Mesothelial cell of epicardium (in vitro differentiated cells): ENCODE measurements around the gene ASIC4. TPM values are rescaled to one million over a fixed set of nuclear protein-coding genes. Genes with fewer than 3 reads are reported as not detected.
A peak's percentile ranks its signal among the peaks of the same experiment; 100 is the strongest.

Experiments used
- DNase-seq, 2 experiments: peaks; one replicate each; pipeline ENCODE4 v3.0.0; 2021; ENCODE audit warnings: low spot score in 2 of 2; ENCODE audit not compliant: unreplicated experiment in 2 of 2
- H3K27ac Mint-ChIP-seq: 2 replicates; pipeline ENCODE4 v1.8.0; 2021; ENCODE audit warnings: mixed read lengths
- H3K27me3 Mint-ChIP-seq: 2 replicates; pipeline ENCODE4 v1.8.0; 2021; ENCODE audit warnings: low read depth, mixed read lengths
- H3K36me3 Mint-ChIP-seq: 2 replicates; pipeline ENCODE4 v1.8.0; 2021; ENCODE audit warnings: mixed read lengths
- H3K4me1 Mint-ChIP-seq: 2 replicates; pipeline ENCODE4 v1.8.0; 2021; ENCODE audit warnings: mixed read lengths
- H3K4me3 Mint-ChIP-seq: 2 replicates; pipeline ENCODE4 v1.8.0; 2021; ENCODE audit warnings: mild to moderate bottlenecking, moderate library complexity, mixed read lengths
- H3K9me3 Mint-ChIP-seq: 2 replicates; pipeline ENCODE4 v1.8.0; 2021; ENCODE audit warnings: mixed read lengths
- CTCF ChIP-seq: fragments of 200-600 bp; sonication (generic); IDR thresholded peaks from one replicate; pipeline ENCODE4 v1.5.0; 2021; ENCODE audit warnings: antibody characterized with exemption; ENCODE audit not compliant: unreplicated experiment
- total RNA-seq: library from RNA; stranded (reverse); gene quantifications from 3 replicates; pipeline ENCODE4 v1.2.1, GENCODE V29; 2021

Gene ASIC4
- total RNA-seq, 1 donor from 2014 or later: 0.98 TPM

DNA sequence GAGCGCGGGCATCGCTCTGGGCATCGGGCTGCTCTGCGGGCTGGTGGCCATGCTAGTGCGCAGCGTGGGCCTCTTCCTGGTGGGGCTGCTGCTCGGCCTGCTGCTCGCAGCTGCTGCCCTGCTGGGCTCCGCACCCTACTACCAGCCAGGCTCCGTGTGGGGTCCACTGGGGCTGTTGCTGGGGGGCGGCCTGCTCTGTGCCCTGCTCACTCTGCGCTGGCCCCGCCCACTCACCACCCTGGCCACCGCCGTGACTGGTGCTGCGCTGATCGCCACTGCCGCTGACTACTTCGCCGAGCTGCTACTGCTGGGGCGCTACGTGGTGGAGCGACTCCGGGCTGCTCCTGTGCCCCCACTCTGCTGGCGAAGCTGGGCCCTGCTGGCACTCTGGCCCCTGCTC, 33.3 kb downstream of the ASIC4 start:
- no peak overlapping the region for H3K4me3 Mint-ChIP-seq
- H3K4me1 Mint-ChIP-seq: peaks cover 21% of the 10 kb centered on the region
- no peak overlapping the region for H3K27ac Mint-ChIP-seq
- no peak for TF ChIP-seq CTCF
- peaks cover 2% of the 10 kb centered on the region for H3K36me3 Mint-ChIP-seq
- no peak for DNase-seq
- H3K9me3 Mint-ChIP-seq: no peaks in the 10 kb centered on the region
- H3K27me3 Mint-ChIP-seq: peaks cover 24% of the 10 kb centered on the region

GRCh38 chr2:219548990-219549389, 34.7 kb downstream of the ASIC4 start:
- peaks cover 24% of the 10 kb centered on the region for H3K27me3 Mint-ChIP-seq
- no peaks in the 10 kb centered on the region for H3K9me3 Mint-ChIP-seq

GRCh38 chr2:219549619-219550018, 35.3 kb downstream of the ASIC4 start:
- peaks cover 22% of the 10 kb centered on the region for H3K27me3 Mint-ChIP-seq
- peaks cover 13% of the 10 kb centered on the region for H3K4me1 Mint-ChIP-seq
- H3K4me3 Mint-ChIP-seq: no peak overlapping the region
- no peaks in the 10 kb centered on the region for H3K9me3 Mint-ChIP-seq
- peaks cover 6% of the 10 kb centered on the region for H3K36me3 Mint-ChIP-seq
- H3K27ac Mint-ChIP-seq: no peak overlapping the region
- no peak for TF ChIP-seq CTCF
- DNase-seq: no peak

More at GRCh38 chr2:219548990-219549389, 34.7 kb downstream of the ASIC4 start:
- DNase-seq: no peak
- peaks cover 18% of the 10 kb centered on the region for H3K4me1 Mint-ChIP-seq
- no peak overlapping the region for H3K27ac Mint-ChIP-seq
- TF ChIP-seq CTCF: no peak
- no peak overlapping the region for H3K4me3 Mint-ChIP-seq
- peaks cover 2% of the 10 kb centered on the region for H3K36me3 Mint-ChIP-seq

GRCh38 chr2:219551441-219552381, 37.4 kb downstream of the ASIC4 start:
- no peak for TF ChIP-seq CTCF
- Mint-ChIP-seq H3K4me3 (peak overlapping the region; percentile 76), H3K9me3 (no peaks in the 10 kb centered on the region), H3K27me3 (peaks cover 13% of the 10 kb centered on the region), H3K36me3 (peaks cover 17% of the 10 kb centered on the region), H3K4me1 (peaks cover 9% of the 10 kb centered on the region), H3K27ac (no peak overlapping the region)
- DNase-seq: no peak

DNA sequence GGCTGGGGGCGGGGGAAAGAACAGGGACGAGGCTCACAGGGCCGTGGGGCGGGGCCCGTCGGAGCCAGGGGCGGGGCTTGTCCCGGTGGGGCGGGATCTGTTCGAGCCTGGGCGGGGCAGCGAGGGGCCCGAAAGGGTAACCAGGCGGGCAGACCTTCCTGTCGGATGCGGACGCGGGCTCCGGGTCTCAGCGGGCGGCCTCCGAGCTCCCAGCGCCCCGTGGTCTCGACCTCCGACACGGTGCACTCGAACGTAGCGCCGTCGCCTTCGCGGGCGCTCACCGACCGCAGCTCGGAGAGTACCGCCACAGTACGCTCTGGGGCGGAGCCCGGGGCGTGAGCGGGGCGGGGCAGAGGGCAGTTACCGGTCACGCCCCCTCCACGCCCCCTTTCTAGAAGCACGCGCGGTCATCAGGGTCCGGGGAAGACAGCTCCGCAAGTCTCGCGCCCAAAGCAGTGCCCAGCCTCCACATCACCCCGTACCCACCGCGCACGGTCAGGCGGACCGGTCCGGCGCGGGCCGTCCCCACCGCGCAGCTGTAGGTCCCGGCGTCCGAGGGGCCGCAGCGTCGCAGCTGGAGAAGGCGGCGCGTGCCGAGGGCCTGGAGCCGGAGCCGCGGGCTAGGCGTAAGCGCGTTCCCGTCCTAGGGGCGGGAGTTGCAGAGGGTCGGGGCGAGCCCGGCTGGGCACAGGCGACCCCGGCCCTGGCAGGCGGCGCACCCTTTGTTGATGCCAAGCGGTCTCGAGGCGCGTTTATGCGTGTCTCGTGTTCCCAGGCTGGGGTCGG, 38.3 kb downstream of the ASIC4 start:
- peak overlapping the region; percentile 76 for H3K4me3 Mint-ChIP-seq
- H3K9me3 Mint-ChIP-seq: no peaks in the 10 kb centered on the region
- H3K4me1 Mint-ChIP-seq: peaks cover 9% of the 10 kb centered on the region
- peaks cover 13% of the 10 kb centered on the region for H3K27me3 Mint-ChIP-seq
- H3K27ac Mint-ChIP-seq: no peak overlapping the region
- no peak for TF ChIP-seq CTCF
- DNase-seq: peak; percentile 77 to 88
- peaks cover 16% of the 10 kb centered on the region for H3K36me3 Mint-ChIP-seq
